ENCODE results near the gene PATE4. TPM values are rescaled to one million over a fixed set of nuclear protein-coding genes. Genes with fewer than 3 reads are reported as not detected.

The PATE4 gene
- total RNA-seq, 4 donors from 2014 or later = not detected

DNA sequence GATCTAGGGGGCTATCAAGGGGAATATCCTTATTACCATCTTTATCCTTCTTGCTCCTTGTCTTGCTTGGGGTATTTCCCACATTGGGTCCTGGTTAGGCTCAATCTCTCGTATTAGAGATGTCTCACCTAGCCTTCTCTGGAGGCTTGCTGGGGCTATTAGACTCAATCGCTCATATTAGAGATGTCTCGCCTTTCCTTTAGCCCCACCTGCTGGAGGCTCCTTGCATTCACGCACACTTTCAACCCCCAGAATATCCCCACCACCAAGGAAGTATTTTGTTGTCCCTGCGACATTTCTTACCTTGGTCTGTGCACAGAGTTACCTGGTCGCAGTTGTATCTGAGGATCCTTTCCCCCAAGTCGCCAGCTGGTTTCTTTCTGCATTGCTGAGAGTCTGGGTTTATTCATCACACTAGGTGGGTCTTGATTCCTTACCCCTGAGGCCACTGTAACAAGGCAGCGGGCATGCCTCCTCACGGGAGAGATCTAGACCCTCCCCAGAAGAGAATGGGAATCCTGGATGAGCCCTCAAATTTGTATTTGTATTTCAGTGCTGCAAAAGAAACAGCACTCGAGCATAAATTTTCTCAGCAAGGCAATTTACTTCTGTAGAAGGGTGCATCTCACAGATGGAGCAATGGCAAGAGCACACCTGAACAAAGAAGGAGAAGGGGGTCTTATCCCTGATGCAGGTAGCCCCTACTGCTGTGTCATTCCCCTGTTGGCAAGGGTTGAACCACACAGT is 38.4 kb downstream of the PATE4 start:
- no peak for TF ChIP-seq EP300 (IDR thresholded peaks at IDR 0.05)
- no peak for TF ChIP-seq POLR2A (IDR thresholded peaks at IDR 0.05; ENCODE audit: low read depth)
- TF ChIP-seq POLR2AphosphoS5 (IDR thresholded peaks at IDR 0.05) = no peak
- TF ChIP-seq, protein P1, sequence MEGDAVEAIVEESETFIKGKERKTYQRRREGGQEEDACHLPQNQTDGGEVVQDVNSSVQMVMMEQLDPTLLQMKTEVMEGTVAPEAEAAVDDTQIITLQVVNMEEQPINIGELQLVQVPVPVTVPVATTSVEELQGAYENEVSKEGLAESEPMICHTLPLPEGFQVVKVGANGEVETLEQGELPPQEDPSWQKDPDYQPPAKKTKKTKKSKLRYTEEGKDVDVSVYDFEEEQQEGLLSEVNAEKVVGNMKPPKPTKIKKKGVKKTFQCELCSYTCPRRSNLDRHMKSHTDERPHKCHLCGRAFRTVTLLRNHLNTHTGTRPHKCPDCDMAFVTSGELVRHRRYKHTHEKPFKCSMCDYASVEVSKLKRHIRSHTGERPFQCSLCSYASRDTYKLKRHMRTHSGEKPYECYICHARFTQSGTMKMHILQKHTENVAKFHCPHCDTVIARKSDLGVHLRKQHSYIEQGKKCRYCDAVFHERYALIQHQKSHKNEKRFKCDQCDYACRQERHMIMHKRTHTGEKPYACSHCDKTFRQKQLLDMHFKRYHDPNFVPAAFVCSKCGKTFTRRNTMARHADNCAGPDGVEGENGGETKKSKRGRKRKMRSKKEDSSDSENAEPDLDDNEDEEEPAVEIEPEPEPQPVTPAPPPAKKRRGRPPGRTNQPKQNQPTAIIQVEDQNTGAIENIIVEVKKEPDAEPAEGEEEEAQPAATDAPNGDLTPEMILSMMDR (IDR thresholded peaks at IDR 0.05) = peak; percentile 18 to 45 (median 25)
- Histone ChIP-seq H3K36me3 (no peaks in the 10 kb centered on the region), H3K4me3 (no peak overlapping the region), H3K4me1 (peaks cover 0 to 4% (median 2%) of the 10 kb centered on the region in 4 donors), H3K27me3 (no peaks in the 10 kb centered on the region), H3K9me3 (no peaks in the 10 kb centered on the region), H3K27ac (replicated peaks in 1 of 4) (no peak overlapping the region)
- intact Hi-C loops (cut with DNase I) = no loop called here
- 80% methylated on average over 10 of the region's 10 CpGs for WGBS
- no peak for DNase-seq (ENCODE audit: extremely low spot score)

DNA sequence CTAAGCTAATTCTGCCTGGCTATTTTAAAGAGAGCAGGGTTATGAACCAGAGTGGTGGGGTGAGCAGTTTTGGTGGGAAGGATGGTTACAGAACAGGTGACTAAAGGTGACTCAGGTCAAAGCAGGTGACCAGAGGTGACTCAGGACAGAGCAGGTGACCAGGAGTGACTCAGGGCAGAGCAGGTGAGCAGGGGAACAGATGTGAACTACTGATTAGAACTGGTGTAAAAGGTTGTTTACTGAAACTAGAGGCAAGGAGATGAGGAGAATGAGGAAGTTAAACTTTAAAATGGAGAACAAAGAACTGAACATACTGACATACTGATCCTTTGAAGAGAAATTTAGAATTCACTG is 39.0 kb downstream of the PATE4 start:
- Histone ChIP-seq H3K4me3 (no peak overlapping the region), H3K9me3 (no peaks in the 10 kb centered on the region), H3K27me3 (no peaks in the 10 kb centered on the region), H3K27ac (replicated peaks in 1 of 4) (no peak overlapping the region), H3K4me1 (peaks cover 0 to 4% (median 2%) of the 10 kb centered on the region in 4 donors), H3K36me3 (no peaks in the 10 kb centered on the region)
- TF ChIP-seq, protein P1 (IDR thresholded peaks at IDR 0.05) = no peak
- no peak for TF ChIP-seq EP300 (IDR thresholded peaks at IDR 0.05)
- TF ChIP-seq POLR2A (IDR thresholded peaks at IDR 0.05; ENCODE audit: low read depth) = no peak
- TF ChIP-seq POLR2AphosphoS5 (IDR thresholded peaks at IDR 0.05) = no peak
- DNase-seq (ENCODE audit: extremely low spot score) = no peak
- intact Hi-C loops (cut with DNase I) = no loop called here

DNA sequence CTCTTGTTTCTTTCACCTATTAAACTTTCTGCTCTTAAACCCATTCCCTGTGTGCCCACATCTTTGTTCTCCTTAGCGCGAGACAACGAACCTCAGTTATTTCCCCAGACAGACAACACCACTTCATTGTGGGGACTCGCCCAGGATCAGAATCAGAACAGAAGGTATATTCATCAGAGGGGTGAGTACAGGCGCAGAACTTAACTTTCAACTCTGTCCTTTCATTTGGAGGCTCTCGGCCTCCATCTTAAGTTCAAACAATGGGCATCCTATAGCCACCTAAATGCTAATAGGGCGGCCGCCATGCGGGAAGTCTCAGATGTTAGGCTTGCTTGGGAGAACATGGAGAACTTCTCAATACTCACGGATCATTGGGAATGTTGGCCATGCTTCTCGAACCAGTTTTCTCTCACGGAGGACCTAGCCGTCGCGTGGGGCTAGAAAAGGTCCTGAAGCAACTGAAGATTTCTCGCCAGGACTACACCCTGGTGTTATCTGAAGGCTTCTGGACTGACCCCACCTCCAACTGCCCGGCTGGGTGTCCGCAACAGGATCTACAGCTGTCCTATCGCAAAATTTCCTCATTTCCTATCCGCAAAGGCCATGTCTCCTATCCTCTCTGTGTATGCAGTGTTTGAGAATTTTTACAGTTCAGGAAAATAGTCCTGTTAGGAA is 40.9 kb downstream of the PATE4 start:
- 81% methylated on average over 20 of the region's 20 CpGs for WGBS
- H3K27ac ChIP-seq (replicated peaks in 1 of 4) = no peak overlapping the region

DNA sequence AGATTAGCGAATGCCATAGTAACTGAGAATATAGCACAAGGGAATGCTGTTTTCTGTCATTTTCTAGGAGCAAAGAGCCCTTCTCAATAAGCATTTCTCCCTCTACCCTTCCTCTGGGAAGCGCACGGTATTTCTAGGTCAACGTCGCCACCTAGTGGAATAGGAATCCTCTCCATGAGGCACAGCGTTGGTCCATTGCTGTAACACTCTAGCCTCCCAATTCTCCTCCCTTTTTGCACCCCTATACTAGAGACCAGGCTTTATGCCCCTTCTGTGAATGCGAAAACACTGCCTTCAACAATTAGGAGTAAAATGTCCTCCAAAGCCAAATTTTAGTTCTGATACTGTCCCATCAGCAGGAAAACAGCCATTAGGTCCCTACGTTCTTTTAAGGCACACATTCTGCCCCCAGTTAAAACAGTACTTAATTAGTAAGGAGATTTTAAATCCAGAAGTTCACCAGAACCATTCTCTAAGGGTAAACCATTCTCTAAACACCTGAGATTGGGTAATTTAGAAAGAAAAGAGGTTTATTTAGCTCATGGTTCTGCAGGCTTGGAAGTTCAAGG is 41.5 kb downstream of the PATE4 start:
- H3K27me3 ChIP-seq = no peaks in the 10 kb centered on the region
- no peak for DNase-seq (ENCODE audit: extremely low spot score)
- H3K9me3 ChIP-seq = no peaks in the 10 kb centered on the region
- peaks cover 0 to 4% (median 2%) of the 10 kb centered on the region in 4 donors for H3K4me1 ChIP-seq
- H3K4me3 ChIP-seq = no peak overlapping the region
- no peaks in the 10 kb centered on the region for H3K36me3 ChIP-seq
- no peak overlapping the region for H3K27ac ChIP-seq (replicated peaks in 1 of 4)
- TF ChIP-seq EP300 (IDR thresholded peaks at IDR 0.05) = no peak
- TF ChIP-seq, protein P1 (IDR thresholded peaks at IDR 0.05) = peak; percentile 63 to 76 (median 70)
- intact Hi-C loops (cut with DNase I) = no loop called here
- 15% methylated on average over 8 of the region's 8 CpGs for WGBS

More for the DNA sequence above, 40.9 kb downstream of the PATE4 start:
- Histone ChIP-seq H3K36me3 (no peaks in the 10 kb centered on the region), H3K4me3 (no peak overlapping the region), H3K4me1 (peaks cover 0 to 4% (median 2%) of the 10 kb centered on the region in 4 donors), H3K9me3 (no peaks in the 10 kb centered on the region), H3K27me3 (no peaks in the 10 kb centered on the region)
- DNase-seq (ENCODE audit: extremely low spot score) = no peak
- TF ChIP-seq, protein P1 (IDR thresholded peaks at IDR 0.05) = no peak
- TF ChIP-seq POLR2AphosphoS5 (IDR thresholded peaks at IDR 0.05) (no peak), POLR2A (IDR thresholded peaks at IDR 0.05; ENCODE audit: low read depth) (no peak), EP300 (IDR thresholded peaks at IDR 0.05) (no peak)
- intact Hi-C loops (cut with DNase I) = no loop called here
